IMR-90 (cell line): Measurements from ENCODE around the gene FBXO44. TPM values are rescaled to one million over a fixed set of nuclear protein-coding genes. Genes with fewer than 3 reads are reported as not detected.

Source experiments
- ATAC-seq: fragments of 200-7000 bp; cut with Tn5 transposase; 2 replicates; pipeline ENCODE4 v1.9.1; 2020; ENCODE audit warnings: low read depth, mild to moderate bottlenecking, moderate library complexity
- BruUV-seq: library from RNA; stranded (reverse); fragments of 400-500 nt; replicated peaks from 2 replicates; lab custom pipeline; 2021; lab: Mats Ljungman, UMichigan
- CTCF ChIA-PET: fragments of 300-600 bp; formaldehyde crosslinking; extraction: SDS; loops from one replicate; lab custom pipeline; 2021; ENCODE audit warnings: antibody characterized with exemption; lab: Yijun Ruan, JAX
- POLR2A ChIA-PET: fragments of 300-600 bp; sonication (Branson Sonifier 250); formaldehyde crosslinking; loops from one replicate; lab custom pipeline; 2022; ENCODE audit warnings: antibody characterized with exemption; ENCODE audit not compliant: unreplicated experiment; lab: Charles Lee
- DNase-seq: peaks from one replicate; pipeline ENCODE4 v3.0.0; 2013
- H2AFZ ChIP-seq: replicated peaks from 2 replicates; pipeline ENCODE3; 2013; ENCODE audit warnings: low read length, mild to moderate bottlenecking; ENCODE audit not compliant: poor library complexity
- H2AK5ac ChIP-seq: 2 replicates; pipeline ENCODE4 v1.6.1; 2013; ENCODE audit warnings: low read depth, low read length, inconsistent platforms
- H2AK9ac ChIP-seq: replicated peaks from 2 replicates; pipeline ENCODE3; 2013; ENCODE audit warnings: mild to moderate bottlenecking, low read depth, low read length, moderate library complexity; ENCODE audit not compliant: poor library complexity
- H2BK120ac ChIP-seq: 2 replicates; pipeline ENCODE4 v1.6.1; 2013; ENCODE audit warnings: low read depth, low read length, inconsistent platforms
- H2BK15ac ChIP-seq: 3 replicates; pipeline ENCODE4 v1.6.1; 2013; ENCODE audit warnings: low read depth, low read length, inconsistent platforms
- H2BK20ac ChIP-seq: 2 replicates; pipeline ENCODE4 v1.6.1; 2013; ENCODE audit warnings: low read depth, mild to moderate bottlenecking, inconsistent platforms, low read length, moderate library complexity
- H2BK5ac ChIP-seq: 2 replicates; pipeline ENCODE4 v1.6.1; 2013; ENCODE audit warnings: mild to moderate bottlenecking, low read depth, low read length, inconsistent platforms; ENCODE audit not compliant: poor library complexity, severe bottlenecking
- H3K14ac ChIP-seq: replicated peaks from 2 replicates; pipeline ENCODE4 v1.6.1; 2013; ENCODE audit warnings: low read depth, low read length, inconsistent platforms
- H3K18ac ChIP-seq: 2 replicates; pipeline ENCODE4 v1.6.1; 2013; ENCODE audit warnings: low read depth, low read length, control low read depth
- H3K23ac ChIP-seq: 2 replicates; pipeline ENCODE4 v1.6.1; 2013; ENCODE audit warnings: low read depth, low read length, inconsistent platforms
- H3K27ac ChIP-seq: 2 replicates; pipeline ENCODE4 v1.5.1; 2013; ENCODE audit warnings: mild to moderate bottlenecking, control low read depth, low read length; ENCODE audit not compliant: insufficient read depth
- H3K27me3 ChIP-seq: 2 replicates; pipeline ENCODE4 v1.6.1; 2013; ENCODE audit warnings: low read length; ENCODE audit not compliant: control insufficient read depth, insufficient read depth
- H3K36me3 ChIP-seq: 2 replicates; pipeline ENCODE4 v1.6.1; 2013; ENCODE audit warnings: low read length, mixed read lengths; ENCODE audit not compliant: control insufficient read depth, insufficient read depth
- H3K4ac ChIP-seq: 2 replicates; pipeline ENCODE4 v1.6.1; 2013; ENCODE audit warnings: low read depth, low read length, inconsistent platforms
- H3K4me1 ChIP-seq: 2 replicates; pipeline ENCODE4 v1.6.1; 2013; ENCODE audit warnings: low read length, mixed read lengths; ENCODE audit not compliant: control insufficient read depth, insufficient read depth
- H3K4me2 ChIP-seq: 2 replicates; pipeline ENCODE4 v1.6.1; 2013; ENCODE audit warnings: low read depth, mild to moderate bottlenecking, control low read depth, low read length, moderate library complexity
- H3K4me3 ChIP-seq: 2 replicates; pipeline ENCODE4 v1.5.1; 2013; ENCODE audit warnings: low read depth, mild to moderate bottlenecking, control low read depth, low read length, moderate library complexity; ENCODE audit not compliant: insufficient read depth
- H3K56ac ChIP-seq: 2 replicates; pipeline ENCODE4 v1.6.1; 2013; ENCODE audit warnings: low read length, inconsistent platforms; ENCODE audit not compliant: insufficient read depth; ENCODE audit errors: extremely low read depth
- H3K79me1 ChIP-seq, 2 experiments: 2 replicates each; pipeline ENCODE4 v1.6.1; 2013; ENCODE audit warnings: low read length in 2 of 2, inconsistent platforms in 1 of 2, low read depth in 1 of 2
- H3K9ac ChIP-seq: 2 replicates; pipeline ENCODE4 v1.6.1; 2013; ENCODE audit warnings: low read depth, low read length, control low read depth
- H3K9me1 ChIP-seq: 2 replicates; pipeline ENCODE4 v1.6.1; 2013; ENCODE audit warnings: low read length, inconsistent platforms; ENCODE audit not compliant: insufficient read depth
- H3K9me3 ChIP-seq: 2 replicates; pipeline ENCODE4 v1.6.1; 2013; ENCODE audit warnings: low read length; ENCODE audit not compliant: control insufficient read depth, insufficient read depth
- H4K20me1 ChIP-seq: 2 replicates; pipeline ENCODE4 v1.6.1; 2013; ENCODE audit warnings: low read length, inconsistent platforms; ENCODE audit not compliant: insufficient read depth
- H4K5ac ChIP-seq: 2 replicates; pipeline ENCODE4 v1.6.1; 2013; ENCODE audit warnings: mild to moderate bottlenecking, low read depth, low read length, control low read depth
- H4K8ac ChIP-seq, 2 experiments: 2 replicates each; pipeline ENCODE4 v1.6.1; 2013; ENCODE audit warnings: low read depth in 2 of 2, low read length in 2 of 2, control low read depth in 1 of 2, inconsistent platforms in 1 of 2
- H4K91ac ChIP-seq: 2 replicates; pipeline ENCODE4 v1.6.1; 2013; ENCODE audit warnings: low read depth, low read length, inconsistent platforms; ENCODE audit not compliant: insufficient read depth
- BHLHE40 ChIP-seq: fragments of 150-350 bp; IDR thresholded peaks from 2 replicates; pipeline ENCODE4 v1.6.1; 2016; ENCODE audit warnings: mild to moderate bottlenecking, low read depth, low read length
- CEBPB ChIP-seq: IDR thresholded peaks from 2 replicates; pipeline ENCODE4 v1.6.1; 2012; ENCODE audit warnings: low read depth, low read length, improper control_type of control experiment
- CHD1 ChIP-seq: IDR thresholded peaks from 2 replicates; pipeline ENCODE4 v1.6.1; 2012; ENCODE audit warnings: low read depth, low read length, improper control_type of control experiment
- CTCF ChIP-seq: conservative IDR thresholded peaks from 2 replicates; pipeline ENCODE4 v1.5.1; 2012; ENCODE audit warnings: mild to moderate bottlenecking, low read depth, low read length, improper control_type of control experiment
- ELK1 ChIP-seq: fragments of 150-350 bp; IDR thresholded peaks from 2 replicates; pipeline ENCODE4 v1.6.1; 2016; ENCODE audit warnings: low read depth, mild to moderate bottlenecking, low read length, moderate library complexity, borderline replicate concordance
- FOS ChIP-seq: fragments of 150-350 bp; IDR thresholded peaks from 2 replicates; pipeline ENCODE4 v1.6.1; 2016; ENCODE audit warnings: low read depth, low read length
- MAFK ChIP-seq: IDR thresholded peaks from 2 replicates; pipeline ENCODE4 v1.6.1; 2012; ENCODE audit warnings: low read depth, low read length, improper control_type of control experiment
- MAZ ChIP-seq: IDR thresholded peaks from 2 replicates; pipeline ENCODE4 v1.6.1; 2012; ENCODE audit warnings: low read depth, mild to moderate bottlenecking, low read length, improper control_type of control experiment, moderate library complexity, borderline replicate concordance
- MXI1 ChIP-seq: IDR thresholded peaks from 2 replicates; pipeline ENCODE4 v1.6.1; 2012; ENCODE audit warnings: low read depth, mild to moderate bottlenecking, low read length, moderate library complexity, borderline replicate concordance
- NFE2L2 ChIP-seq: fragments of 150-350 bp; IDR thresholded peaks from 2 replicates; pipeline ENCODE4 v1.6.1; 2016; ENCODE audit warnings: low read depth, mild to moderate bottlenecking, low read length
- POLR2A ChIP-seq: IDR thresholded peaks from 2 replicates; pipeline ENCODE4 v1.6.1; 2012; ENCODE audit warnings: mild to moderate bottlenecking, low read depth, low read length
- RAD21 ChIP-seq: IDR thresholded peaks from 2 replicates; pipeline ENCODE4 v1.6.1; 2012; ENCODE audit warnings: low read length, improper control_type of control experiment
- RCOR1 ChIP-seq: IDR thresholded peaks from 2 replicates; pipeline ENCODE4 v1.6.1; 2012; ENCODE audit warnings: mild to moderate bottlenecking, low read length, improper control_type of control experiment; ENCODE audit not compliant: insufficient replicate concordance
- RFX5 ChIP-seq: IDR thresholded peaks from 2 replicates; pipeline ENCODE4 v1.8.0; 2012; ENCODE audit warnings: low read depth, mild to moderate bottlenecking, low read length, moderate library complexity
- SMC3 ChIP-seq: fragments of 150-350 bp; IDR thresholded peaks from 2 replicates; pipeline ENCODE4 v1.6.1; 2016; ENCODE audit warnings: low read depth, mild to moderate bottlenecking, antibody characterized with exemption, low read length, moderate library complexity
- WGBS, 2 experiments: methylation state at CpG; one replicate each; pipeline versions ENCODE4 v1.1.5 to v1.1.7; 2013; ENCODE audit warnings: missing lambda C conversion rate in 2 of 2; ENCODE audit not compliant: insufficient read length in 1 of 2; ENCODE audit errors: extremely low coverage in 2 of 2; 5-methylcytosine and 5-hydroxymethylcytosine counted together
- dilution Hi-C: fragments of 300-500 bp; cut with HindIII; formaldehyde crosslinking; loops from one replicate; pipeline ENCODE4 v1.14.3; 2018; ENCODE audit warnings: low sequenced_read_pairs; ENCODE audit not compliant: unreplicated experiment
- in situ Hi-C: fragments of 300-500 bp; cut with MboI; formaldehyde crosslinking; loops from 3 replicates; pipeline ENCODE4 v1.14.3; 2019; ENCODE audit warnings: low sequenced_read_pairs, inconsistent platforms, mixed read lengths
- intact Hi-C: fragments of 100-400 bp; cut with micrococcal nuclease; formaldehyde crosslinking; loops from 2 replicates; pipeline ENCODE4 v1.10.0; 2022
- polyA plus RNA-seq, 3 experiments: library from polyadenylated mRNA; depleted of rRNA; stranded (reverse); fragments of >200 nt; gene quantifications; 2 replicates each; pipeline ENCODE4 v1.2.3, GENCODE V29; 2012; ENCODE audit warnings: low replicate concordance in 1 of 3
- total RNA-seq: library from RNA; depleted of rRNA; stranded (reverse); fragments of >200 nt; gene quantifications from 2 replicates; pipeline ENCODE4 v1.2.3, GENCODE V29; 2012
- TF ChIP-seq, protein P1 (sequence below): fragments of 150-350 bp; IDR thresholded peaks from 2 replicates; pipeline ENCODE4 v1.6.1; 2017; ENCODE audit warnings: mild to moderate bottlenecking, antibody characterized with exemption, low read length, low read depth

The FBXO44 gene
- total and polyA plus RNA-seq, 2 of the 4 experiments (the other 2 are of a cell fraction), result 9.3 to 25.5 TPM

DNA sequence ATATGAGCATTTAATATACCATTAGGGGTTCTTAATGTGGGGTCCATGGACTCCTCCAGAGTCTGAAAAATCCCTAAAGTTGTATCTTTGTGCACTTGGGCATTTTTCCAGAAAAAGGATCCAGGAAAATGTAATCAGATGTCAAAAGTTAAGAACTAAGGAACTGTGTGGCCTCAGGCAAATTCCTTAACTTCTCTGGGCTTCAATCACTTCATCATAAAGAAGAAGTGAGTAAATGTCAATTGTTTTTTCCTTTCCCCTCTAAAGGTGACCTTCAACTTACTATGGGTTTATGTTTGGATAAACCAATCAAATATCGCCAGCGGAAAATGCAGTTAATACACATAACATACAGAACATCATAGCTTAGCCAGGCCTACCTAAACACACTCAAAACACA lies 23.8 kb downstream of the FBXO44 start:
- Histone ChIP-seq H3K4me2 (no peak overlapping the region), H3K27ac (no peak overlapping the region), H3K56ac (no peak overlapping the region), H3K4me3 (no peak overlapping the region), H3K79me1 (peaks cover 7 to 17% of the 10 kb centered on the region in 2 experiments; a peak in 3 of 4 replicates), H3K14ac (no peak overlapping the region), H2BK20ac (no peak overlapping the region), H2BK5ac (no peak overlapping the region), H2AFZ (no peak overlapping the region), H2AK9ac (no peak overlapping the region), H3K27me3 (no peaks in the 10 kb centered on the region), H3K18ac (no peak overlapping the region), H3K9ac (no peak overlapping the region), H3K23ac (no peak overlapping the region), H2BK15ac (no peak overlapping the region), H3K9me3 (no peaks in the 10 kb centered on the region), H2BK120ac (no peak overlapping the region), H3K4me1 (peaks cover 3% of the 10 kb centered on the region), H4K8ac (no peak overlapping the region), H4K20me1 (no peaks in the 10 kb centered on the region), H3K9me1 (0 out of 2 replicates have a peak, but pooled peaks cover 2% of the 10 kb centered on the region), H3K36me3 (peaks cover 34% of the 10 kb centered on the region), H3K4ac (no peak overlapping the region), H4K5ac (no peak overlapping the region), H2AK5ac (no peak overlapping the region), H4K91ac (no peak overlapping the region)
- ChIA-PET CTCF (no interaction called here), POLR2A (no interaction called here)
- ATAC-seq, result no peak
- DNase-seq, result no peak
- WGBS, 2 experiments, result no CpG with 5 or more reads among the region's 2 CpGs
- dilution Hi-C loops, result no loop called here
- in situ Hi-C loops, result no loop called here
- BruUV-seq, result no TSS peak
- TF ChIP-seq RAD21 (no peak), CTCF (no peak), MAZ (no peak), CHD1 (no peak), RFX5 (no peak), NFE2L2 (no peak), MXI1 (no peak), RCOR1 (no peak), CEBPB (no peak), ELK1 (no peak), SMC3 (no peak), BHLHE40 (no peak), POLR2A (no peak), MAFK (no peak), FOS (no peak)
- TF ChIP-seq, protein P1, sequence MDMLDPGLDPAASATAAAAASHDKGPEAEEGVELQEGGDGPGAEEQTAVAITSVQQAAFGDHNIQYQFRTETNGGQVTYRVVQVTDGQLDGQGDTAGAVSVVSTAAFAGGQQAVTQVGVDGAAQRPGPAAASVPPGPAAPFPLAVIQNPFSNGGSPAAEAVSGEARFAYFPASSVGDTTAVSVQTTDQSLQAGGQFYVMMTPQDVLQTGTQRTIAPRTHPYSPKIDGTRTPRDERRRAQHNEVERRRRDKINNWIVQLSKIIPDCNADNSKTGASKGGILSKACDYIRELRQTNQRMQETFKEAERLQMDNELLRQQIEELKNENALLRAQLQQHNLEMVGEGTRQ, result no peak
- intact Hi-C loops, result no loop called here
